Esophagus squamous epithelium (tissue), 4 donors: ENCODE data around the gene PAM16.

Source experiments
- CTCF ChIP-seq, 6 experiments: fragments of 450-650 bp in 4 of 6; fragments of 200-600 bp in 2 of 6; sonication (generic) in 2 of 6; IDR thresholded peaks; one replicate each; pipeline ENCODE4 v1.5.1; 2016 to 2019; ENCODE audit warnings: antibody characterized with exemption in 6 of 6, mild to moderate bottlenecking in 4 of 6, moderate library complexity in 4 of 6
- POLR2A ChIP-seq, 4 donors: fragments of 450-650 bp; IDR thresholded peaks; one replicate each; pipeline ENCODE4 v1.6.1; 2017; ENCODE audit warnings: antibody characterized with exemption in 4 of 4, mild to moderate bottlenecking in 4 of 4, moderate library complexity in 3 of 4

GRCh38 chr16:4306470-4307214, 44.5 kb downstream of the PAM16 start:
- TF ChIP-seq POLR2A (IDR thresholded peaks at IDR 0.05): no peak
- TF ChIP-seq CTCF (IDR thresholded peaks at IDR 0.05): no peak
